ENCODE data around the gene SH2D3C.
"Not testable (repeated sequence)": the region's sequence is repeated elsewhere in the genome, so short reads cannot be mapped to it uniquely, and the experiment has no call there.

Gene SH2D3C

DNA sequence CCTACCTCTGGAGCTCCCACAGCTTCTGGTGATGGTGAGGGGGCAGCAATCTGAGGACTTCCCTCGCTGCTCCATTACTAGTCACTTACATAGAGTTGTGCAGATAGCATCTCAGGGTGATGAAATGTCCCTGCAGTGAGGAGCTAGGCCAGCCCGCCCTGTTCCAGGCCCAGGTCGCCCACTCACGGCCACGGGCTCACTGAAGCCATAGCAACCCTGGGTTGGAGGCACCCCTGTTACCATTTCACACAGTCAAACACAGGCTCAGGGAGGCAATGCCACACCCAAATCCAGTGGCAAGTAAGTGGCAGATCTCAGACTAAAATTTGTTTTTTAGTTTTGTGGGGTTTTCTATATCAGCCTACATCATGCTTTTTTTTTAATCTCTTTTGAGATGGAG is 19.6 kb downstream of the SH2D3C start:
- TF ChIP-seq, protein P1, sequence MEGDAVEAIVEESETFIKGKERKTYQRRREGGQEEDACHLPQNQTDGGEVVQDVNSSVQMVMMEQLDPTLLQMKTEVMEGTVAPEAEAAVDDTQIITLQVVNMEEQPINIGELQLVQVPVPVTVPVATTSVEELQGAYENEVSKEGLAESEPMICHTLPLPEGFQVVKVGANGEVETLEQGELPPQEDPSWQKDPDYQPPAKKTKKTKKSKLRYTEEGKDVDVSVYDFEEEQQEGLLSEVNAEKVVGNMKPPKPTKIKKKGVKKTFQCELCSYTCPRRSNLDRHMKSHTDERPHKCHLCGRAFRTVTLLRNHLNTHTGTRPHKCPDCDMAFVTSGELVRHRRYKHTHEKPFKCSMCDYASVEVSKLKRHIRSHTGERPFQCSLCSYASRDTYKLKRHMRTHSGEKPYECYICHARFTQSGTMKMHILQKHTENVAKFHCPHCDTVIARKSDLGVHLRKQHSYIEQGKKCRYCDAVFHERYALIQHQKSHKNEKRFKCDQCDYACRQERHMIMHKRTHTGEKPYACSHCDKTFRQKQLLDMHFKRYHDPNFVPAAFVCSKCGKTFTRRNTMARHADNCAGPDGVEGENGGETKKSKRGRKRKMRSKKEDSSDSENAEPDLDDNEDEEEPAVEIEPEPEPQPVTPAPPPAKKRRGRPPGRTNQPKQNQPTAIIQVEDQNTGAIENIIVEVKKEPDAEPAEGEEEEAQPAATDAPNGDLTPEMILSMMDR (IDR thresholded peaks at IDR 0.05; ENCODE audit: low read depth, low read length), result no peak
- no peak for DNase-seq
- H3K4me3 ChIP-seq (ENCODE audit: low read depth, low read length), result no peak overlapping the region
- no peaks in the 10 kb centered on the region for H3K27me3 ChIP-seq
- H3K36me3 ChIP-seq, result no peaks in the 10 kb centered on the region
- H3K9me3 ChIP-seq, result no peaks in the 10 kb centered on the region
- H3K4me1 ChIP-seq, result peaks cover 15% of the 10 kb centered on the region

DNA sequence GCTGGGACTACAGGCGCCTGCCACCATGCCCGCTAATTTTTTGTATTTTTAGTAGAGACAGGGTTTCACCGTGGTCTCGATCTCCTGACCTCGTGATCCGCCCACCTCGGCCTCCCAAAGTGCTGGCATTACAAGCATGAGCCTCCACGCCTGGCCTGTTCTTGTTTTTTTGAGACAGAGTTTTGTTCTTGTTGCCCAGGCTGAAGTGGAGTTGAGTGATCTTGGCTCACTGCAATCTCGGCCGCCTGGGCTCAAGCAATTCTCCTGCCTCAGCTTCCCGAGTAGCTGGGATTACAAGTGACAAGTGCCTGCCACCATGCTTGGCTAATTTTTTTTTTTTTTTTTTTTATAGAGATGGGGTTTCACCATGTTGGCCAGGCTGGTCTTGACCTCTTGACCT is 21.7 kb downstream of the SH2D3C start:
- H3K4me1 ChIP-seq; H3K9me3 ChIP-seq; H3K27me3 ChIP-seq; H3K36me3 ChIP-seq; H3K4me3 ChIP-seq (ENCODE audit: low read depth, low read length); DNase-seq: not testable (repeated sequence)

DNA sequence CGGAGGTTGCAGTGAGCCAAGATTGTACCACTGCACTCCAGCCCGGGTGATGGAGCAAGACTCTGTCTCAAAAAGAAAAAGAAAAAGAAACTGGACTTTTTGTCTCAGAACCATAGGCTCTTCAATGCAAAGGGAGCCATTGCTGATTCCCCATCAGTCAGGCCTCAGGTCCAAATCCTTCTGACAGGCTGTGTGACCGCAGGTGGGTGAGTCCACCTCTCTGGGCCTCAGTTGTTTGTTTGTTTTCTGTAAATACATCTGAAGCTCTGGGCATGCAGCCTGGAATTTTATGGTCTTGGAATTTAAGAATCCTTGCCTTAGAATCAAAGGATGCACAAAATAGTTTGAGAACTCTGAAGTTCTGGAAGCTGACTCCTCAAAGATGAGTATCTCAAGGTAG is 22.2 kb downstream of the SH2D3C start:
- no peaks in the 10 kb centered on the region for H3K27me3 ChIP-seq
- peaks cover 5% of the 10 kb centered on the region for H3K4me1 ChIP-seq
- DNase-seq, result no peak
- H3K36me3 ChIP-seq, result no peaks in the 10 kb centered on the region
- no peaks in the 10 kb centered on the region for H3K9me3 ChIP-seq
- TF ChIP-seq, protein P1 (IDR thresholded peaks at IDR 0.05; ENCODE audit: low read depth, low read length), result no peak
- no peak overlapping the region for H3K4me3 ChIP-seq (ENCODE audit: low read depth, low read length)

DNA sequence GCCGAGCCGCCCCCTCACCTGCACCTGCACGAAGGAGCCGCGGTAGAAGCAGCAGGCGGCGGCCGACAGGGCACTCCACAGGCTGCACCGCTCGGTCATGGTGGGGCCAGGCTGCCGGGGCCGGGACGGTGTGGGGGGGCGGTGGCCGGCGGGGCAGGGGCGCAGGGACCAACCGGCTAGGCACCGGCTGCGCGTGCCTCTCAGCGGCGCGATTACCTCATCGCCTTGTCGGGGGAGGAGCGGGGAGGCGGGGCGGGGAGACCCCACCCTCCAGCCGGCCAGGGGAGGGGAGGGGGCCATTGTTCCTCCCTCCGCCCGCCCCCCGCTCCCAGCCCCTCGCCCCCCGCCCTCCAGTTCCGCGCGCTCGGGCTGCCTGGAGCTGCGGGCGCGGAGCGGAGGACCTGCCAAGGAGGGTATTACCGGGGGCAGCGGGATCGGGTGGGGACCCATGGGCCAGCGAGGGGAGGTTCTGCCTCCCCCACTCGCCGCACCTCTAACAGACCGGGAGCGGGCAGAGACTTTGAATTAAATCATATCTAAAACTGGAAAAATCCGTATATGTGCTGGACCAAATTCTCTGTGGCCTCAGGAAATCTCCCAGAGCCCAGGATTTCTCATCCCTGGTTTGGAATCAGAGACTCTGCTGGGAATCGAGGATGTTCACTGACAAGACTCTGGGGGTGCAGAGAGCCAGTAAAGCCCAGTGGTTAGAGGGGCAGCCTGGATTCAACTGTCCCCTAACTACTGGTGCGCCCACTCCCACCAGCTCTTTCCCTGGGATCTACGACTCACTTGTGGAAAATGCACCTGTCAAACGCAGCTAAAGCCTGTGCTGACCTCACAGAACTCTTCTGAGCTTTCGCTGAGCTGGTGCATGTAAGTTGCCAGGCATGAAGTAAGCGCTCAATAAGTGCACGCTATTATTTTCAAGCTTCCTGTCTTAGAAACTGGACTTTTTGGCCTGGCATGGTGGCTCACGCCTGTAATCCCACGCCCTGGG is 23.1 kb downstream of the SH2D3C start:
- Histone ChIP-seq H3K4me1 (peaks cover 5% of the 10 kb centered on the region), H3K4me3 (ENCODE audit: low read depth, low read length) (peak overlapping the region; percentile 76), H3K36me3 (peaks cover 8% of the 10 kb centered on the region), H3K9me3 (no peaks in the 10 kb centered on the region), H3K27me3 (no peaks in the 10 kb centered on the region)
- TF ChIP-seq, protein P1 (IDR thresholded peaks at IDR 0.05; ENCODE audit: low read depth, low read length), result no peak
- DNase-seq, result peak; percentile 81

DNA sequence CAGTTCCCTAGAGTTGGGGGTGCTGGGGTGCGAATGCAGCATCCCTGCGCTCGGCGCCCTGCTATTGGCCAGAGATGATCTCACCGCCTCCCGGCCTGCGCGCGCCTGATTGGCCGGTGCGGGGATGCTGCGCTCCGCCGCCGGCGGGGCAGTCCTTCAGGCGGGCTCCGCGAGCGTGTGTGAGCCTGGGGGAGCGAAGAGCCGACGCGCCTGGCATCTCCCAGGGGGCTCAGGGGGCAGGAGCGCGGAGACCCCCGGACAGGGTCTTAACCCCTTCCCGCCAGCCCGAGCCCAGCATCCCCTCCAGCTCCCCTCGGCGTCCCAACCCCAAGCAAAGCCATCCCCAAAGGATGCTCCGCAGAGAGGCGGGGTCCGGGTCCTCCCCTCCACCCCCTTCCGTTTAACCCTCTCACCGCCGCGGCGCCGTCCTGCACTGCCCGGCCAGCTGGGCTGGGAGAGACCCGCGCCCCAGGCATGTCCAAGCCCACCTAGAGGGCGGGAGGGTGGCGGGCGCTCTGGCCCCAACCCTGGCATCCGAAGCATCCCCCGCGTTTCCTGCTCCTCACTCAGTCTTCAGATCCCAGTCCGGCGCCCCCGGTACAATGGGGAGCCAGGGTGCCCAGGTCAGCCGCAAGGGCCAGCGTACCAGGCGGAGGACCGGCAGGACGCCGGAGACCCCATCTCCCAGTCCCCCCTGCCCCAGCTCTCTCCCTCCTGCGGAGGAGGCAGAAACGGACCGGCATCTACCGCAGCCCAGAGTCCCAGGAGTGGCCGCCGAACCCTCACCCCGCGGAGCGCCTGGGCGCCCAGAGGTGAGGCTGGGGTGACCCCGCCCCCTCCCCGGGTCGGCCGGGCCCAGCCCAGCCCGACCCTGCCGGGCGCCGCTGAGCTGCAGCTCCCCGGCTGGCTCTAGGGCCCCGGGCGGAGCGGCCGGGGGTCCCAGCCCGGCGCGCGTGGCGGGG is 24.1 kb downstream of the SH2D3C start:
- no peaks in the 10 kb centered on the region for H3K9me3 ChIP-seq
- H3K4me1 ChIP-seq, result peaks cover 5% of the 10 kb centered on the region
- peak overlapping the region; percentile 76 for H3K4me3 ChIP-seq (ENCODE audit: low read depth, low read length)
- H3K27me3 ChIP-seq, result no peaks in the 10 kb centered on the region
- H3K36me3 ChIP-seq, result peaks cover 11% of the 10 kb centered on the region
- TF ChIP-seq, protein P1 (IDR thresholded peaks at IDR 0.05; ENCODE audit: low read depth, low read length), result no peak
- peak; percentile 86 for DNase-seq

DNA sequence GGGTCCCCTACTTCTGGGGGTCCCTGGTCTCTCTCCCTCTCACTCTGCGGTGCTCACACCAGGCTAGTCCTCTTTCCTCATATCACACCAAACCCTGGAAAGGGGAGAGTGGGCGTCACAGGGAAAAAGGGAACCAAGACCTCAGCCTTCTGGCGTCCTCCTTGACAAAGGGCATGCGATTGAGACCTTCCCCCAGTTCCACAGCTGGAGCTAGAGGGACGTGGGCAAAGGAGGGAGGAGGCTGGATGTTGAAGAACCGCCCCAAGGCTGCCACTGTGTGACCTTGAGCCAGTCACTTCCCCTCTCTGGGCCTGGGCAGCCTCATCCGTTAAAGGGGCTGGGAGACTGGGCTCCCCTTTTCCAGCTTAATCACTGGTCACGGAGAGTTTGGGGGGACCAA is 24.8 kb downstream of the SH2D3C start:
- Histone ChIP-seq H3K4me1 (peaks cover 1% of the 10 kb centered on the region), H3K36me3 (peaks cover 19% of the 10 kb centered on the region), H3K27me3 (no peaks in the 10 kb centered on the region), H3K4me3 (ENCODE audit: low read depth, low read length) (peak overlapping the region; percentile 76), H3K9me3 (no peaks in the 10 kb centered on the region)
- DNase-seq, result no peak
- TF ChIP-seq, protein P1 (IDR thresholded peaks at IDR 0.05; ENCODE audit: low read depth, low read length), result no peak

Measured in BE2C (cell line).